Raji (cell line): ENCODE measurements around the gene RAB13.

Source experiments
- POLR2A ChIP-seq: IDR thresholded peaks from 2 replicates; pipeline ENCODE4 v1.6.1; 2011; ENCODE audit warnings: low read depth, low read length, control low read depth; ENCODE audit not compliant: insufficient read depth

RAB13 gene

GRCh38 chr1:153961421-153961820 is 24.7 kb downstream of the RAB13 start:
- no peak for TF ChIP-seq POLR2A

DNA sequence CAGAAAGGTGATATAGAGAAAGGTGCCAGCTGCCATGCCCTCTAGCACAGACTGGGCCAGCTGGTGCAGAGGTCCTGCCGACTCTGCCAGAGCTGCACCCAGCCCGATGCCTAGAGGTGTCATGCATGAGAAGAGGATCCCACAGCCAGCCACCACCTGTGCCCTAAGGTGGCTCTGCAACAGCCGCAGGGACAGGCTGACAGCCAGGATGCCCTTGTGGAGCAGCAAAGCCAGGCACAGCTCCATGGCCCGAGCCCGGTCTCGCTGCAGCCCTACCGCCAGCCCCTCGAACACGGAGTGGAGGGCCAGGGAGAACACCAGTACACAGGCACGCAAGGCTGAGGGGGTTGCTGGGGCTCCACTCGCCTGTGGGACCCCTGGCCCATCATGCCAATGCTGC is 25.9 kb downstream of the RAB13 start:
- no peak for TF ChIP-seq POLR2A

DNA sequence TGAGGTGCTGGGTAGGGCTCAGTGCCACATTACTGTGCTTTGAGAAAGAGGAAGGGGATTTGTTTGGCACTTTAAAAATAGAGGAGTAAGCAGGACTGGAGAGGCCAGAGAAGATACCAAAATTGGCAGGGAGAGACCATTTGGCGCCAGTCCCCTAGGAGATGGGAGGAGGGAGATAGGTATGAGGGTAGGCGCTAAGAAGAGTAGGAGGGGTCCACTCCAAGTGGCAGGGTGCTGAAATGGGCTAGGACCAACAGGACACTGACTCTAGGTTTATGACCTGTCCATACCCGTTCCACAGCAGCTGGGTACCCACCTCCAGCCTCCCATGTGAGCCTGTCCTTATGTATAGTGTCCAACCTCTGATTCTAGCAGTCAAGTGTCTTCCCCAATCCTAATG is 26.7 kb downstream of the RAB13 start:
- TF ChIP-seq POLR2A, result no peak

DNA sequence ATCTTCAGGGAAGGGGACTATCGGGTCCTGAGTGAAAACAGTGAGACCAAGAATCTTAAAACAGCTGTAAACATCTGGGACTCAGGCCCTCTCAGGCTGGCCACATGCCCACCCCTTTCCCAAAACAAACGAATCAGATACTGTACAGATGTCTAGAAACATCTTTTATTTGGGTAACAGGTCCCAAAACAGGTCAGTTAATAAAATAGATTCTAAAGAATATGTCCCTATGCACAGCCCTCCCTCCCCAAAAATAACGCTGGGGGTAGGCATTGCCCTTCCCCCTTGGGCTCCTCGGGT is 27.2 kb downstream of the RAB13 start:
- no peak for TF ChIP-seq POLR2A

DNA sequence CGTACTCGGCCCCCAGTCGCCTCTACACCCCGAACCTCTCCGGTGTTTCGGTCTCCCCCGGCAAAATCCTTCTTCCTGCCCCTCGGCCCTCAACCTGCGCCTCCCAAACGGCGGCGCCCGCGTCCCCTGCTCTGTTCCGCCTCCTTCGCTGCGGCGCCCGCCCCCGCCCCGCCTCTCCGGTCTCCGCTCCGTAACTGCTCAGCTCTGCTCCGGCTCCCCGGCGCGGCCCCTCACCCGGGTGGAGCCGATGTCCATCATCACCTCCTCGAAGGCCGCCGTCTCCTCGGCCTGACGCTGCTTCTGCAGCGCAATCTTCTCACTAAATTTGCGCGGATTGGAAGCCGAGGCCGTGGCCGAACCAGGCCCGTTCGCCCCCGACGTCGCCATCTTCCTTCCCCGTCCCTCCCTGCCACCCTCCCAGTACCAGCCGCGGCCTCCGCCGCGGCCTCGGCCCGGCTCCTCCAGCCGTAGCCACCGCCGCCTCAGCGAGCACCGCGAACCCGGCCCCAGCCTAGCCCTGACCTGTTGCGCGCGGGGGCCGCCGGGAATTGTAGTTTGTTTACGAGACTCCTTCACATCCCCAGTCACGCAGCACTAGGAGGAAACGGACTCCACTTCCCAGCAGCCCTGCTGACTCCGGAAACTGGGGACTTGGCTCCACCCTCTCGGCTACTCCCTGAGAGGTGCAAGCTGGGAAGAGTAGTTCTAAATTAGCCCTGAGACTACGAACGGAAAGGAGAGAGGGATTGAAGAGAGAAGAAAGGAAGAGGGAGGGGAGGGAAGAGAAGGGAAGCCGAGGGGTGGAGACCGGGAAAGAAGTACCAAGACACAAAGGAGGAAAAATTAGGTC is 27.8 kb downstream of the RAB13 start, which contains the start of gene CRTC2:
Gene CRTC2 (minus strand): TSS at position 502 of the 850 bp plus-strand sequence. CDS start 115 bp downstream, at position 387.
- TF ChIP-seq POLR2A, result peak; percentile 53

DNA sequence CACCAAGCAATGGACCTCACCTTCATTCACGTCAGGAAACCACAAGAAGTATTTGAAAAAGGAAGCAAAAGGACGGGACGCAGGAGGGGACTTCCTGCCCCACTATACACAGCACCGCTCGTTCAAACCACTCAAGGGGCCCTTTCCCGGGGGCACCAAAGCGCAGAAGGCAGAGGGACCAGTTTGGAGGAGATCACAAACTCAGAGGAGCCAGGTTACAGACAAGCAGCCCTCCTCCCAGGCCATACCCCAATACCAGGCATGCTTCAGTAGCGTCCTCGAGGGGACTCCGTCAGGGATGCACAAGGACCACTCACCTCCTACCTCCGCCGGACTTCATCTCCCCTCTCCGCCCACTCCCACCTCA is 28.4 kb downstream of the RAB13 start:
- no peak; the same call in 1 of the 2 replicates for TF ChIP-seq POLR2A

- no peak for TF ChIP-seq POLR2A
Measured at GRCh38 chr1:153956997-153957715, 29.0 kb downstream of the RAB13 start.

GRCh38 chr1:153954826-153955225 is 31.3 kb downstream of the RAB13 start:
- TF ChIP-seq POLR2A, result no peak

GRCh38 chr1:153953859-153954365 is 32.2 kb downstream of the RAB13 start:
- TF ChIP-seq POLR2A, result no peak

DNA sequence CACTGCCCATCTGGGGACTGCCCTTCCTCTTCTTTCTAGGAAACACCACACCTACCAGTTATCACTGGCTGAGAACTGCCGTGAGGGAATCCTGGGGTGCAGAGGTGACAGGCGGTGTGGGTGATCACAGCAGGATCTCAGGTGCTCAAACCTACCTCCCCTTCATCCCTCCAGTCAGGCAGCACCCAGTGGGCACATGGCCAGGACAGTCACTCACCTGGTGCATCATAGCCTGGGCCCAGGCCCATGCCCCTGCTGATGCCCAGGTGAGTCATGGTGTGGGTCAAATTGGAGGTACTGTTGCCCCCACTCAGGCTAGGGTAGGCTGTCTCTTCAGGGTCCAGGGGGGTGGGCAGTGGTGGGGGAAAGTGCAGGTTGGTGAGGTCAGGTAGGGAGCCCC is 34.3 kb downstream of the RAB13 start:
- no peak for TF ChIP-seq POLR2A

GRCh38 chr1:153951183-153951582 is 35.0 kb downstream of the RAB13 start:
- TF ChIP-seq POLR2A, result no peak

DNA sequence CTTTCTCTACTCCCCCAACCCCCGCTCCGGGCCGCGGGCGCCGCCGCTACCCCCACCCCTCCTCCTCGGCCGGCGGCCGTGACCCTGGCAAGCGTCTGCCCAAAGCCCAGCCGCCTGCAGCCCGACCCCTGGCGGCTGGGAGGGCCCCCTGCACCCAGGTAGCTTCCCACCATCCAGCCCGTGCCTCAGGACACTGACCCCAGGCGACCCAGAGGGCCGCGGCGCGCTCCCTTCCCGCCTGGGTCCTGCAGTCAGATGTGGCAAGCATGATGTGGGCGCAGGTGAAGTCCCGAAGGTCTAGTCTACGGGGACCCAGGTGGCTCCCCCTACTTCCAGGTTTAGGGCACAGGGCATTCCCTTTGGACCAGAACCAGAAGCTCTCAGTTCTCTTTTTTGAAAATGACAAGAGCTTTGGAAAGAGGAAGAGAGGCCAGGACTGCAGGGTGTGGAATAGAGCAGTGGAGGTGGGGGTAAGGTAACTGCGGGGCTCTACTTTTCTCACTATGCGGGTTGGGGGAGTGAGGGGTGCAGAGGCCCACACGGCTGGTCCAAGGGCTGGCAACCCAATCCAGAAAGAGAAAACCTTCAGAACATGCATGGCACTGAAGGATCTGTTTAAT is 39.4 kb downstream of the RAB13 start, which contains the start of gene DENND4B:
Gene DENND4B (minus strand): TSS at position 97 of the 620 bp plus-strand sequence. CDS start 2,344 bp downstream, outside the sequence.
- no peak; the same call in 1 of the 2 replicates for TF ChIP-seq POLR2A

GRCh38 chr1:153945795-153946621 is 40.1 kb downstream of the RAB13 start:
- peak; percentile 74 for TF ChIP-seq POLR2A

- peak; percentile 64 for TF ChIP-seq POLR2A
Measured at GRCh38 chr1:153945131-153945794, 40.9 kb downstream of the RAB13 start.
